Activated B cell treated with CpG ODN at 0.5 μM for 24 hours (primary cell): ENCODE measurements around the gene NDUFA3. TPM values are rescaled to one million over a fixed set of nuclear protein-coding genes. Genes with fewer than 3 reads are reported as not detected.
A peak's percentile ranks its signal among the peaks of the same experiment; 100 is the strongest.

ENCODE experiments used
- ATAC-seq: fragments of 200-7000 bp; cut with Tn5 transposase; one replicate; pipeline ENCODE4 v1.10.0; 2021; ENCODE audit warnings: low read depth, mild to moderate bottlenecking, moderate library complexity
- CTCF ChIA-PET: fragments of 350-600 bp; sonication (Branson Sonifier 250); formaldehyde crosslinking; loops from one replicate; lab custom pipeline; 2021; ENCODE audit warnings: antibody characterized with exemption; lab: Charles Lee
- POLR2A ChIA-PET: fragments of 350-600 bp; sonication (Branson Sonifier 250); formaldehyde crosslinking; loops from one replicate; lab custom pipeline; 2021; ENCODE audit warnings: antibody characterized with exemption; lab: Charles Lee
- DNase-seq: peaks from one replicate; pipeline ENCODE4 v3.0.0; 2022
- H3K27ac Mint-ChIP-seq: one replicate; pipeline ENCODE4 v1.8.0; 2020; ENCODE audit warnings: mixed read lengths
- H3K27me3 Mint-ChIP-seq: one replicate; pipeline ENCODE4 v1.8.0; 2021; ENCODE audit warnings: mixed read lengths
- H3K36me3 Mint-ChIP-seq: one replicate; pipeline ENCODE4 v1.8.0; 2021; ENCODE audit warnings: low read depth, mixed read lengths
- H3K4me1 Mint-ChIP-seq: one replicate; pipeline ENCODE4 v1.8.0; 2021; ENCODE audit warnings: mixed read lengths
- H3K4me3 Mint-ChIP-seq: one replicate; pipeline ENCODE4 v1.8.0; 2020; ENCODE audit warnings: mild to moderate bottlenecking, mixed read lengths
- H3K9me3 Mint-ChIP-seq: one replicate; pipeline ENCODE4 v1.8.0; 2020; ENCODE audit warnings: mixed read lengths
- intact Hi-C: fragments of 100-400 bp; cut with micrococcal nuclease; formaldehyde crosslinking; loops from one replicate; pipeline ENCODE4 v1.15.1; 2024
- total RNA-seq: library from RNA; stranded (reverse); gene quantifications from 2 replicates; pipeline ENCODE4 v1.2.3, GENCODE V29; 2022
- TF ChIP-seq, protein P1 (sequence below): fragments of 200-600 bp; IDR thresholded peaks from one replicate; pipeline ENCODE4 v1.8.0; 2022; ENCODE audit warnings: antibody characterized with exemption, mild to moderate bottlenecking

NDUFA3 gene
- total RNA-seq, 1 donor from 2014 or later, result 96.1 TPM

- H3K9me3 Mint-ChIP-seq, result no peaks in the 10 kb centered on the region
- H3K27ac Mint-ChIP-seq, result peak overlapping the region; percentile 90
- ChIA-PET CTCF (interaction anchor here (0.8 to 1.7 kb wide), 3 partner anchors 21 to 53 kb away, joined by 3 to 8 read pairs (median 4); partner anchors contain the start of genes LENG1, MBOAT7, PRPF31 and TFPT), POLR2A (interaction anchor here (0.6 to 3.8 kb wide), 15 partner anchors 12 to 1463 kb away, joined by 3 to 69 read pairs (median 7); partner anchors contain the start of genes FIZ1, LENG1, LENG8 and LENG9)
- DNase-seq, result no peak
- peak overlapping the region; percentile 85 for H3K4me3 Mint-ChIP-seq
- intact Hi-C loops, result loop anchor here (2.0 kb wide), 1 partner anchor 65 kb away; the partner anchor contains the start of gene RPS9
- peaks cover 46% of the 10 kb centered on the region for H3K4me1 Mint-ChIP-seq
- H3K36me3 Mint-ChIP-seq, result peaks cover 32% of the 10 kb centered on the region
- no peak for ATAC-seq
- TF ChIP-seq, protein P1, sequence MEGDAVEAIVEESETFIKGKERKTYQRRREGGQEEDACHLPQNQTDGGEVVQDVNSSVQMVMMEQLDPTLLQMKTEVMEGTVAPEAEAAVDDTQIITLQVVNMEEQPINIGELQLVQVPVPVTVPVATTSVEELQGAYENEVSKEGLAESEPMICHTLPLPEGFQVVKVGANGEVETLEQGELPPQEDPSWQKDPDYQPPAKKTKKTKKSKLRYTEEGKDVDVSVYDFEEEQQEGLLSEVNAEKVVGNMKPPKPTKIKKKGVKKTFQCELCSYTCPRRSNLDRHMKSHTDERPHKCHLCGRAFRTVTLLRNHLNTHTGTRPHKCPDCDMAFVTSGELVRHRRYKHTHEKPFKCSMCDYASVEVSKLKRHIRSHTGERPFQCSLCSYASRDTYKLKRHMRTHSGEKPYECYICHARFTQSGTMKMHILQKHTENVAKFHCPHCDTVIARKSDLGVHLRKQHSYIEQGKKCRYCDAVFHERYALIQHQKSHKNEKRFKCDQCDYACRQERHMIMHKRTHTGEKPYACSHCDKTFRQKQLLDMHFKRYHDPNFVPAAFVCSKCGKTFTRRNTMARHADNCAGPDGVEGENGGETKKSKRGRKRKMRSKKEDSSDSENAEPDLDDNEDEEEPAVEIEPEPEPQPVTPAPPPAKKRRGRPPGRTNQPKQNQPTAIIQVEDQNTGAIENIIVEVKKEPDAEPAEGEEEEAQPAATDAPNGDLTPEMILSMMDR, result no peak
- no peaks in the 10 kb centered on the region for H3K27me3 Mint-ChIP-seq
Measured at GRCh38 chr19:54136086-54136863, 33.6 kb downstream of the NDUFA3 start.

- peak overlapping the region; percentile 85 for H3K4me3 Mint-ChIP-seq
- peaks cover 51% of the 10 kb centered on the region for H3K4me1 Mint-ChIP-seq
- CTCF ChIA-PET, result interaction anchor here (0.8 to 1.7 kb wide), 4 partner anchors 22 to 52 kb away, joined by 3 to 8 read pairs (median 4); partner anchors contain the start of genes LENG1, MBOAT7, PRPF31 and TFPT
- POLR2A ChIA-PET, result interaction anchor here (0.5 to 3.8 kb wide), 21 partner anchors 11 to 1462 kb away, joined by 3 to 69 read pairs (median 5); partner anchors contain the start of genes FIZ1, LENG1, LENG8 and LENG9
- H3K9me3 Mint-ChIP-seq, result no peaks in the 10 kb centered on the region
- ATAC-seq (peak; percentile 80), DNase-seq (peak; percentile 92)
- intact Hi-C loops, result loop anchor here (1.0 to 2.0 kb wide), 8 partner anchors 22 to 1248 kb away; partner anchors contain the start of genes LENG1, MYADM, NDUFA3 and PRPF31
- TF ChIP-seq, protein P1, result no peak
- H3K27me3 Mint-ChIP-seq, result no peaks in the 10 kb centered on the region
- H3K36me3 Mint-ChIP-seq, result peaks cover 27% of the 10 kb centered on the region
- peak overlapping the region; percentile 90 for H3K27ac Mint-ChIP-seq
Measured at GRCh38 chr19:54136864-54137698, 34.4 kb downstream of the NDUFA3 start.

GRCh38 chr19:54137699-54138488 lies 35.2 kb downstream of the NDUFA3 start, which contains the start of gene CNOT3:
CNOT3 (plus strand) TSS chr19:54137762; CDS start chr19:54142979, 5,217 bp downstream.
- Mint-ChIP-seq H3K27me3 (no peaks in the 10 kb centered on the region), H3K4me1 (peaks cover 51% of the 10 kb centered on the region), H3K9me3 (no peaks in the 10 kb centered on the region), H3K4me3 (peak within 1 kb of the TSS; percentile 85), H3K27ac (peak within 1 kb of the TSS; percentile 90), H3K36me3 (peaks cover 32% of the 10 kb centered on the region)
- TF ChIP-seq, protein P1, result no peak
- no peak for DNase-seq
- ChIA-PET POLR2A (interaction anchor here (0.5 to 3.8 kb wide), 17 partner anchors 13 to 1462 kb away, joined by 3 to 69 read pairs (median 5); partner anchors contain the start of genes FIZ1, LENG1, LENG8 and LENG9), CTCF (interaction anchor here (0.9 to 1.7 kb wide), 2 partner anchors 24 to 51 kb away, joined by 3 to 8 read pairs; partner anchors contain the start of gene MBOAT7)
- no peak for ATAC-seq
- intact Hi-C loops, result loop anchor here (1.0 to 2.0 kb wide), 8 partner anchors 21 to 1247 kb away; partner anchors contain the start of genes LENG1, MYADM, NDUFA3 and PRPF31

GRCh38 chr19:54138489-54139256 lies 36.0 kb downstream of the NDUFA3 start:
- H3K4me3 Mint-ChIP-seq, result peak overlapping the region; percentile 85
- POLR2A ChIA-PET, result interaction anchor here (0.6 to 3.8 kb wide), 5 partner anchors 12 to 310 kb away, joined by 3 to 69 read pairs (median 17); partner anchors contain the start of genes LENG1, LENG8 and RPS9
- H3K27me3 Mint-ChIP-seq, result no peaks in the 10 kb centered on the region
- H3K4me1 Mint-ChIP-seq, result peaks cover 51% of the 10 kb centered on the region
- TF ChIP-seq, protein P1, result no peak
- ATAC-seq (no peak), DNase-seq (no peak)
- intact Hi-C loops, result no loop called here
- no peaks in the 10 kb centered on the region for H3K9me3 Mint-ChIP-seq
- CTCF ChIA-PET, result no interaction called here
- peaks cover 40% of the 10 kb centered on the region for H3K36me3 Mint-ChIP-seq
- peak overlapping the region; percentile 83 for H3K27ac Mint-ChIP-seq
